Tibial nerve (tissue), 4 donors: ENCODE data around the gene PRKAR1A.

Experiments used
- EP300 ChIP-seq, 2 donors: sonication (generic); formaldehyde crosslinking; IDR thresholded peaks; one replicate each; pipeline ENCODE4 v1.6.1; 2017; ENCODE audit warnings: antibody characterized with exemption in 2 of 2, mild to moderate bottlenecking in 1 of 2
- POLR2A ChIP-seq, 2 donors: fragments of 450-650 bp; IDR thresholded peaks; one replicate each; pipeline ENCODE4 v1.6.1; 2017; ENCODE audit warnings: antibody characterized with exemption in 2 of 2, mild to moderate bottlenecking in 2 of 2, moderate library complexity in 2 of 2
- TF ChIP-seq, protein P1 (sequence below), 5 experiments: fragments of 200-600 bp in 3 of 5; fragments of 450-650 bp in 2 of 5; sonication (generic) in 3 of 5; IDR thresholded peaks; one replicate each; pipeline ENCODE4 v1.5.1; 2016 to 2019; ENCODE audit warnings: antibody characterized with exemption in 5 of 5, mild to moderate bottlenecking in 3 of 5, moderate library complexity in 2 of 5

DNA sequence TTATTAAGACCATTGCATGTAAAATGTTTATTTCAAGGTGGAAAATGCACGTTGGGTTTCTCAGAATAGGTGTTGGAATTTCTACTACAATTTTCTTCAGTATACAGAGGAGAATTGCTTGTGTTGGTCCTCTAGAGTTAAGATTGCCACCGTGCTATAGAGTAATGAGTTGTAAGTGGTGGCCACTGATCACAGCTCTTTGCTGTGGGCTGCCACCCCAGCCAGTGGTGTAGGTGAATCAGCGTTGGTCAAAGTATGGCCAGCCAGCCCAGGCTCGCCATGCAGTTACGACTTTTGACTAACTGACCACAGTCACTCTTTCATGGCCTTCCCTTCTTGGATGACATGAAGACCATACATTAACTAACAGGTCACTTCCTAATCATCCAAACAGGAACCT is 12.6 kb upstream of the PRKAR1A start:
- TF ChIP-seq, protein P1, sequence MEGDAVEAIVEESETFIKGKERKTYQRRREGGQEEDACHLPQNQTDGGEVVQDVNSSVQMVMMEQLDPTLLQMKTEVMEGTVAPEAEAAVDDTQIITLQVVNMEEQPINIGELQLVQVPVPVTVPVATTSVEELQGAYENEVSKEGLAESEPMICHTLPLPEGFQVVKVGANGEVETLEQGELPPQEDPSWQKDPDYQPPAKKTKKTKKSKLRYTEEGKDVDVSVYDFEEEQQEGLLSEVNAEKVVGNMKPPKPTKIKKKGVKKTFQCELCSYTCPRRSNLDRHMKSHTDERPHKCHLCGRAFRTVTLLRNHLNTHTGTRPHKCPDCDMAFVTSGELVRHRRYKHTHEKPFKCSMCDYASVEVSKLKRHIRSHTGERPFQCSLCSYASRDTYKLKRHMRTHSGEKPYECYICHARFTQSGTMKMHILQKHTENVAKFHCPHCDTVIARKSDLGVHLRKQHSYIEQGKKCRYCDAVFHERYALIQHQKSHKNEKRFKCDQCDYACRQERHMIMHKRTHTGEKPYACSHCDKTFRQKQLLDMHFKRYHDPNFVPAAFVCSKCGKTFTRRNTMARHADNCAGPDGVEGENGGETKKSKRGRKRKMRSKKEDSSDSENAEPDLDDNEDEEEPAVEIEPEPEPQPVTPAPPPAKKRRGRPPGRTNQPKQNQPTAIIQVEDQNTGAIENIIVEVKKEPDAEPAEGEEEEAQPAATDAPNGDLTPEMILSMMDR (IDR thresholded peaks at IDR 0.05): no peak
- TF ChIP-seq POLR2A (IDR thresholded peaks at IDR 0.05): no peak
- TF ChIP-seq EP300 (IDR thresholded peaks at IDR 0.05): no peak
